HL-60/S4 (cell line): Measurements from ENCODE around the gene PICALM.

Experiments
- in situ Hi-C: fragments of 300-500 bp; cut with MboI; formaldehyde crosslinking; loops from 2 replicates; pipeline ENCODE4 v1.14.3; 2022; ENCODE audit warnings: low sequenced_read_pairs

PICALM gene

GRCh38 chr11:86052693-86053641, 15.9 kb downstream of the PICALM start:
- in situ Hi-C loops: no loop called here

GRCh38 chr11:86050196-86050709, 18.6 kb downstream of the PICALM start:
- in situ Hi-C loops: no loop called here

DNA sequence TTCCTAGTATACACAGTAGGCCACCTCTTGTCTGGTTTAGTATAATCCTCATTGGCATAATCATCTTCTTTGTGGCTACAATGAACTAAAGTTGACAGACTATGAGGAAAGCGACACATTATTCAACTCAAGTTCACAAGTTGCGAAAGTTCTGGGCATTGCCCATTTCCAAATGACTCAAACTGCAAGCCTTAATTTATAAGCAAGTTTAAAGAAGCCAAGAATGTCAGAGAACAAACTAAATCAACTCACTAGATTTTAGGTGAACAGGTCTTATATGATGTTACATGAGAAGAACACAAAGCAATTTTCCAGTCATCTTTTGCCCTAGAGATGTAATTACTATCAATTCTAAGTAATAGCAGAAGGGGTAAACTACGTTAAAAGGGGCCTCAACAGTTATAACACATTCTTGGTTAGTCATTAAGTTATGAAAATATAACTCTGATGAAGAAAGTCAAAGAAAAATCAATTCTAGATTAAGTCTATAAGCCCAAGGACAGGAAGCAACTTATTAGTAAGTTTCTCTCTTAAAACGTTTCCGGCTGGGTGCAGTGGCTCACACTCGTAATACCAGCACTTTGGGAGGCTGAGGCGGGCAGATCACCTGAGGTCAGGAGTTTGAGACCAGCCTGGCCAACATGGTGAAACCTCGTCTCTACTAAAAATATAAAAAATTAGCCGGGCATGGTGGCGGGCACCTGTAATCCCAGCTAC, 21.5 kb downstream of the PICALM start:
- in situ Hi-C loops: loop anchor here (25.0 kb wide), 1 partner anchor 165 kb away; no protein-coding TSS in a partner anchor

DNA sequence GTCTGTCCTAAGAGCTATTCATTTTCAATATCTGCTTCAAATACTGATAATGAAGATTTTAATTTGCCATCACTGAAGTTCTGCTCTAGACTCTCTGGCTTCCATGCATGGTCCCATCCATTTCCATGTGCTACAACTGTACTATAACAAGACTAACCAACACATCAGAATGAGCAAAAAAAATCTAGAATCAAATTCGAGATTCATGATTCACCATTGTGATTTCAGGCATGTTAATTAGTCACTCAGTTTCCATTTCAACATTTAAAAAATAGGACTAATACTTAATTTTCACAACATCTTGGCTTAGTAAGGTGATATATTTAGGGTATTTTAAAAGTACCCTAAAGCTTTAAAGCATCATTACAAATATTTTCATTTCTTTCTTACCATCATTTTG, 22.8 kb downstream of the PICALM start:
- in situ Hi-C loops: loop anchor here (25.0 kb wide), 1 partner anchor 166 kb away; no protein-coding TSS in a partner anchor

DNA sequence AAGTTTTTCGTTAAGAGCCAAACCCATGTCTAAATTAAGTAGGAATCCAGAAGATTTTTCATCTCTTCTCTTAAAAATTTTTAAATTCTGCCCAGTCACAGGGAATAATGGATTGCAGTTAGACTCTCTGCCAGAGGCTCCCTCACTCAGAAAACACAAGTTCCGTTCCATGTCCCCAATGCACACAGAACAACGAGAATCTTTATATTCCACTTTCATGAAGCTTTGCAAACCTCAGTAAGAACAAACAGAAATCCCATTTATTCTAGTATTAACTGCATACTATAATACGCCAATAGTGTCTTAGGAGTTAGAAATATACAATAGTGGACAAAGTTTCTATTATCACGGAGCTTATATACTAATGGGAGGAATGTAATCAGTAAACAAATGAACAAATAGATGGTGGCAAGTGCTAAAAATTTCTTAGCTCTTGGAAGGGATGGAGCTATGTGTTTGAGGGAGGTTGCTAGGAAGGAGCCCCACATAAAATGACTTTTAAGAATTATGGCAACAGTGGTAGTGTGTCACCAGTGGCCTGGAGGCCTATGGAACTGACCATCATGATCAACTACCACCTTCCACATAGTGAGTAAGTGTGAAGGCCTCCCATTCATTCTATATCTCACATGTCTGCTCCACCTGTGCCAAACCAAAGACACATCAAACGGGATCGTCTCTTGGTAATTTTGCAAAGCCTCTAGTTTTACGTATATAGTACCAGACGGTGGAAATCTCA, 24.9 kb downstream of the PICALM start:
- in situ Hi-C loops: loop anchor here (25.0 kb wide), 1 partner anchor 168 kb away; no protein-coding TSS in a partner anchor

DNA sequence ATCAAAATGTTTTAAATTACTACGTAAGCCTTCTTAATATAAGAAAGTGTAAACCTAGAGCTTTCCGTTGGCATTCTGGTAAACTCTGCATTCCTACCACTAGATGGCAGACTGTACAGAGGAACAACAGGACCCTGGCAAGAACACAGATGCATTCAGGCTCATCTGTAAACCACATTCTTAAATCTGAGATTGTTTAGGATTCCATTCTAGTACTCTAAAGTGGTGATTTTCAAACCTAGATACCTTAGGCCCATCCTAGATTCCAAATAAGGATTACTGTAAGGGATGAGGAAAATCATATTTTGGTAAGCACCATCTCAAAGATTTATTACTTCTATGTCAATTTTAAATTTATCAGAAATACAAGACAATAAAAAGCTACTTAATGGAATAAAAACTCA, 26.9 kb downstream of the PICALM start:
- in situ Hi-C loops: loop anchor here (25.0 kb wide), 1 partner anchor 170 kb away; no protein-coding TSS in a partner anchor

GRCh38 chr11:86040919-86041850, 27.7 kb downstream of the PICALM start:
- in situ Hi-C loops: loop anchor here (25.0 kb wide), 1 partner anchor 171 kb away; no protein-coding TSS in a partner anchor

GRCh38 chr11:86039094-86039493, 29.8 kb downstream of the PICALM start:
- in situ Hi-C loops: loop anchor here (25.0 kb wide), 1 partner anchor 173 kb away; no protein-coding TSS in a partner anchor

DNA sequence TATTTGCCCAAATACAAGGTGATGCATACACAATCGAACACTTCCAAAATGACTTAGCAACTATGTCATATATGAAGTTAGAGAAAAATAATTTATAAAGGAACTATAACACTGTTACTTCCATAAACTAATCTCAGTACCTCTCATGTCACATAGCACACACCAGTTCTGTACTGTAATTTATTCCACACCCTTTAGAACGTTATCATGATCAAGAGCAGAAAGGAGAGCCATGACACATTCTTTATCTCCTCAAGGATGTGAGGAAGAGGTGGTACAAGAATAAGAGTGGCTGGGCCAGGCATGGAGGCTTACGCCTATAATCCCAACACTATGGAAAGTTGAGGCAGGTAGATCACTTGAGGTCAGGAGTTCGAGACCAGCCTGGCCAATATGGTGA, 31.1 kb downstream of the PICALM start:
- in situ Hi-C loops: loop anchor here (25.0 kb wide), 1 partner anchor 175 kb away; no protein-coding TSS in a partner anchor

- in situ Hi-C loops: loop anchor here (25.0 kb wide), 1 partner anchor 176 kb away; no protein-coding TSS in a partner anchor
Measured at GRCh38 chr11:86035920-86036319, 33.0 kb downstream of the PICALM start.

DNA sequence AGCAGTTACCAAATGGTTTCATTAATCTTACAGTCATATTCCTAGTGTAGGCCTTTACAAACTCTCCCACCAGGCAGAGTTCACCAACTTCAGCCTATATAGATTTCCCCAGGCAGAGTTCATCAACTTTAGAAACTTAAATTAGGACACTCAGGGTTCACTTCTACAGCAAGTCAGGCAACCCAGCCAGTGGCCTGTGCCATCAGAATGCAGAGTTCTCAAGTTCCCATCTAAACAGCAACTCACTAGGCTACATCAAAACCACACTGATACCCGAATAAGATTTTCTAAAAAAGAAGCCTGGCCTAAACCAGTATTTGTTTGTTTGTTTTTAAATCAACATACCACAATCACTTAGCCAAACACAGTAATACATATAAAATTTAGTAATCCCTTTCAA, 33.7 kb downstream of the PICALM start:
- in situ Hi-C loops: loop anchor here (25.0 kb wide), 1 partner anchor 177 kb away; no protein-coding TSS in a partner anchor

GRCh38 chr11:86034710-86035109, 34.2 kb downstream of the PICALM start:
- in situ Hi-C loops: loop anchor here (25.0 kb wide), 1 partner anchor 178 kb away; no protein-coding TSS in a partner anchor

DNA sequence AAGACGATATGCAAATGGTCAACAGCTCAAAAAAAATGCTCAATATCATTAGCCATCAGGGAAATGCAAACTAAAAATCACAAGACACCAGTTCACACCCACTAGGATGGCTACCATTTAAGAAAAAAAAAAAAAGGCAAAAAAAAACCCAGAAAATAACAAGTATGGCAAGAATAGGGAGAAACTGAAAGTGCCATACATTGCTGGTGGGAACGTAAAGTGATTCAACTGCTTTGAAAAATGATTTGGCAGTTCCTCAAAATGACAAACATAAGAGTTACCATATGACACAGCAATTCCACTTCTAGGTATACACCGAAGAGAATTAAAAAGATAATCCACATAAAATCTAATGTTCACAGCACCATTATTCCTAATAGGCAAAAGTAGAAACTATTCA, 47.5 kb downstream of the PICALM start:
- in situ Hi-C loops: no loop called here

DNA sequence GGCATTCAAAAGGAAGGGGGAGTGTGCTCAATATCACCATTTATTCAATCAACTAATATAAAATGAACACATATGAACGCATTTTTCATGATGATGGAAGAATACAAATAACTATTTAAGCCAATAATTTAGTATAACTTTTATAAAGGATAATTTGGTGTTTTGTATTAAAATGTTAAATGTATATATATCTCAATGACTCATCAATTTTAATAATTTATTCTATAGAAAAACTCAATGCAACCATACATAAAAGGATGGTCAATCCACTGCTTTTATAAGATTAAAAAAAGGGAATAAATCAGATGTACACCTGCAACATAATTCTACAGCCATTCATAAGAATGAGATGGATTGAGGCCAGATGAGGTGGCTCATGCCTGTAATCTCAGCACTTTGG, 50.6 kb downstream of the PICALM start:
- in situ Hi-C loops: no loop called here

DNA sequence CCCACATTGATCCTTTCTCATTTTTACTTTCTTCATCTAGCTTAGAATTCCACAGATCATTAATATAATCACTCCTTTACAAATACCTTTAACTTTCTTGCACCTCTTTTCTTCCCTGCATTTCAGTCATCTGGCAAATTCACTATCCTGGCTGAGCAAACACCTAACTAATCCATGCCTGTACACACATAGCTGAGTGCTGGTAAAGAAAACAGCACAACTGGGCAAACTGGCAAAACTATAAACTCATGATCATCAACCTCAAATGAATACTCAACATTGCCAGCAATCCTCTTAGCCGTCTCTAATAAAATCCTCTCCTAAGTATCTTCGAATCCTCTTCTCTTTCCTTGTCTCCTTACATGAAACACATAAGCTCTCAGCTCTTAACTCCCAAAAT, 52.4 kb downstream of the PICALM start:
- in situ Hi-C loops: no loop called here

- in situ Hi-C loops: no loop called here
Measured at GRCh38 chr11:86015699-86016098, 53.2 kb downstream of the PICALM start.

GRCh38 chr11:86014221-86014620, 54.7 kb downstream of the PICALM start:
- in situ Hi-C loops: no loop called here

- in situ Hi-C loops: no loop called here
Measured at GRCh38 chr11:86013713-86014112, 55.2 kb downstream of the PICALM start.

- in situ Hi-C loops: no loop called here
Measured at GRCh38 chr11:86011175-86011574, 57.7 kb downstream of the PICALM start.
